Right lobe of liver (tissue), 6 donors: ENCODE results near the gene GRAP2. TPM values are rescaled to one million over a fixed set of nuclear protein-coding genes. Genes with fewer than 3 reads are reported as not detected.
"Not testable (repeated sequence)": the region's sequence is repeated elsewhere in the genome, so short reads cannot be mapped to it uniquely, and the experiment has no call there.

Source experiments
- ATAC-seq, 4 donors: fragments of 200-7000 bp; cut with Tn5 transposase; one replicate each; pipeline ENCODE4 v1.9.1; 2020; ENCODE audit warnings: mild to moderate bottlenecking in 4 of 4, moderate library complexity in 4 of 4
- DNase-seq, 3 donors: peaks; one replicate each; pipeline ENCODE4 v3.0.0-alpha.2; 2020
- H3K27ac ChIP-seq, 3 donors: fragments of 200-600 bp; one replicate each; pipeline ENCODE4 v1.8.0; 2022
- H3K27me3 ChIP-seq, 2 donors: fragments of 200-600 bp; one replicate each; pipeline ENCODE4 v1.8.0; 2022
- H3K36me3 ChIP-seq, 4 donors: fragments of 200-600 bp; sonication (generic) in 1 of 4; one replicate each; pipeline versions ENCODE4 v1.5.1 to v1.8.0; 2017 to 2022; ENCODE audit warnings: control low read depth in 1 of 4
- H3K4me1 ChIP-seq, 4 donors: fragments of 200-600 bp; sonication (generic) in 1 of 4; one replicate each; pipeline versions ENCODE4 v1.5.1 to v1.8.0; 2017 to 2022; ENCODE audit warnings: control low read depth in 1 of 4
- H3K4me3 ChIP-seq, 3 donors: fragments of 200-600 bp; one replicate each; pipeline ENCODE4 v1.8.0; 2022
- H3K9me3 ChIP-seq, 4 donors: fragments of 200-600 bp; sonication (generic) in 1 of 4; one replicate each; pipeline versions ENCODE4 v1.5.1 to v1.8.0; 2017 to 2022; ENCODE audit warnings: control low read depth in 1 of 4
- CTCF ChIP-seq, 4 donors: fragments of 200-600 bp in 3 of 4; fragments of 450-650 bp in 1 of 4; IDR thresholded peaks; one replicate each; pipeline versions ENCODE4 v1.5.1 to v1.8.0; 2016 to 2022; ENCODE audit warnings: antibody characterized with exemption in 4 of 4, mild to moderate bottlenecking in 2 of 4
- POLR2A ChIP-seq: fragments of 450-650 bp; IDR thresholded peaks from one replicate; pipeline ENCODE4 v1.6.1; 2017; ENCODE audit warnings: antibody characterized with exemption, mild to moderate bottlenecking
- WGBS: methylation state at CpG from one replicate; pipeline ENCODE4 v1.1.6; 2018; ENCODE audit warnings: low coverage, low lambda C conversion rate; ENCODE audit not compliant: insufficient coverage; ENCODE audit errors: missing lambda C conversion rate; 5-methylcytosine and 5-hydroxymethylcytosine counted together
- intact Hi-C, 2 donors: fragments of 100-400 bp; cut with DNase I; formaldehyde crosslinking; loops; one replicate each; pipeline versions ENCODE4 v1.11.2 to v1.14.1; 2022
- total RNA-seq, 6 experiments: library from RNA; depleted of rRNA in 2 of 6; stranded (reverse); fragments of >200 nt in 2 of 6; fragmentation: NEBNext Ultra II Directional in 3 of 6; extraction: Animal tissue kit (Norgen Biotek cat#: 25700) in 3 of 6; gene quantifications; one replicate each; pipeline versions ENCODE4 v1.1.0 to v1.2.4, GENCODE V29; 2016 to 2023
- donor health status: DM: no; HTN: yes; CAD: no.
- donor health status: DM: no; HTN: no; CAD: no.
- donor health status: DM: no; HTN: no; CAD: no.
- donor health status: DM: no; HTN: yes; CAD: no.
- donor health status: DM: no; HTN: yes; CAD: no.

The GRAP2 gene
- total RNA-seq, 6 experiments from 2014 or later, result 0.46 to 1.7 (median 0.74) TPM

- intact Hi-C loops, result no loop called here
- no peaks in the 10 kb centered on the region for H3K36me3 ChIP-seq
- WGBS, result 81% methylated on average over 4 of the region's 4 CpGs
- H3K27ac ChIP-seq, result no peak overlapping the region
- DNase-seq, result no peak
- no peaks in the 10 kb centered on the region for H3K27me3 ChIP-seq
- TF ChIP-seq CTCF (IDR thresholded peaks at IDR 0.05), result no peak
- TF ChIP-seq POLR2A, result no peak
- no peak for ATAC-seq
- no peak overlapping the region for H3K4me3 ChIP-seq
- H3K9me3 ChIP-seq, result no peaks in the 10 kb centered on the region
- no peaks in the 10 kb centered on the region for H3K4me1 ChIP-seq
Observed at GRCh38 chr22:39946126-39946502, 45.2 kb downstream of the GRAP2 start.

GRCh38 chr22:39946503-39947219, 45.8 kb downstream of the GRAP2 start:
- TF ChIP-seq POLR2A (no peak), CTCF (IDR thresholded peaks at IDR 0.05) (no peak)
- 36% methylated on average over 5 of the region's 8 CpGs for WGBS
- H3K27ac ChIP-seq, result no peak overlapping the region

GRCh38 chr22:39947220-39948216, 46.6 kb downstream of the GRAP2 start:
- Histone ChIP-seq H3K27me3 (no peaks in the 10 kb centered on the region), H3K27ac (no peak overlapping the region), H3K36me3 (no peaks in the 10 kb centered on the region), H3K9me3 (no peaks in the 10 kb centered on the region), H3K4me3 (no peak overlapping the region), H3K4me1 (no peaks in the 10 kb centered on the region)
- WGBS, result 79% methylated on average over 6 of the region's 8 CpGs
- intact Hi-C loops, result no loop called here
- DNase-seq (no peak), ATAC-seq (peak in 1 of 4 donors; percentile 12)
- no peak for TF ChIP-seq CTCF (IDR thresholded peaks at IDR 0.05)
- no peak for TF ChIP-seq POLR2A

More at GRCh38 chr22:39946503-39947219, 45.8 kb downstream of the GRAP2 start:
- no peaks in the 10 kb centered on the region for H3K4me1 ChIP-seq
- H3K27me3 ChIP-seq, result no peaks in the 10 kb centered on the region
- H3K36me3 ChIP-seq, result no peaks in the 10 kb centered on the region
- no peak for DNase-seq
- H3K9me3 ChIP-seq, result no peaks in the 10 kb centered on the region
- ATAC-seq, result peak in 3 of 4 donors; percentile 20 to 33 (median 29)
- intact Hi-C loops, result no loop called here
- no peak overlapping the region for H3K4me3 ChIP-seq

- no peak for ATAC-seq
- WGBS, result 68% methylated on average over 8 of the region's 8 CpGs
- intact Hi-C loops, result no loop called here
Observed at GRCh38 chr22:39949964-39950737, 49.3 kb downstream of the GRAP2 start.

GRCh38 chr22:39951603-39952293, 50.9 kb downstream of the GRAP2 start:
- ATAC-seq, intact Hi-C loops, H3K36me3 ChIP-seq, H3K27ac ChIP-seq, H3K9me3 ChIP-seq, H3K4me1 ChIP-seq, H3K27me3 ChIP-seq, DNase-seq, H3K4me3 ChIP-seq: not testable (repeated sequence)
- 46% methylated on average over 6 of the region's 11 CpGs for WGBS

More at GRCh38 chr22:39949964-39950737, 49.3 kb downstream of the GRAP2 start:
- Histone ChIP-seq H3K4me1 (no peaks in the 10 kb centered on the region), H3K27me3 (no peaks in the 10 kb centered on the region), H3K4me3 (no peak overlapping the region), H3K27ac (no peak overlapping the region), H3K36me3 (no peaks in the 10 kb centered on the region), H3K9me3 (no peaks in the 10 kb centered on the region)
- TF ChIP-seq POLR2A (no peak), CTCF (IDR thresholded peaks at IDR 0.05) (no peak)
- no peak for DNase-seq
